Heart left ventricle (tissue), 16 donors: ENCODE data around the gene MYO1E. TPM values are rescaled to one million over a fixed set of nuclear protein-coding genes. Genes with fewer than 3 reads are reported as not detected.

ENCODE experiments used
- ATAC-seq, 4 donors: fragments of 200-7000 bp; cut with Tn5 transposase; one replicate each; pipeline ENCODE4 v1.9.1; 2020 to 2022; ENCODE audit warnings: moderate library complexity in 4 of 4, mild to moderate bottlenecking in 3 of 4, moderate number of reproducible peaks in 1 of 4
- DNase-seq, 5 donors: peaks; one replicate each; pipeline ENCODE4 v3.0.0-alpha.2; 2020
- H3K27ac ChIP-seq, 12 donors: fragments of 200-600 bp; sonication (generic) in 4 of 12; one replicate each; pipeline versions ENCODE4 v1.5.0 to v1.8.0; 2016 to 2022; ENCODE audit warnings: mild to moderate bottlenecking in 2 of 12
- H3K27me3 ChIP-seq, 9 donors: fragments of 200-600 bp; sonication (generic) in 2 of 9; one replicate each; pipeline versions ENCODE4 v1.5.1 to v1.8.0; 2016 to 2022; ENCODE audit warnings: mild to moderate bottlenecking in 3 of 9
- H3K36me3 ChIP-seq, 9 donors: fragments of 200-600 bp; sonication (generic) in 2 of 9; one replicate each; pipeline versions ENCODE4 v1.5.0 to v1.8.0; 2018 to 2022; ENCODE audit warnings: mild to moderate bottlenecking in 2 of 9
- H3K4me1 ChIP-seq, 12 donors: fragments of 200-600 bp; sonication (generic) in 4 of 12; one replicate each; pipeline versions ENCODE4 v1.5.0 to v1.8.0; 2016 to 2022; ENCODE audit warnings: mild to moderate bottlenecking in 3 of 12
- H3K4me3 ChIP-seq, 12 donors: fragments of 200-600 bp; sonication (generic) in 4 of 12; one replicate each; pipeline versions ENCODE4 v1.5.0 to v1.8.0; 2017 to 2022; ENCODE audit warnings: mild to moderate bottlenecking in 9 of 12, moderate library complexity in 4 of 12
- H3K9me3 ChIP-seq, 12 donors: fragments of 200-600 bp; sonication (generic) in 4 of 12; one replicate each; pipeline versions ENCODE4 v1.5.0 to v1.8.0; 2016 to 2022; ENCODE audit warnings: mild to moderate bottlenecking in 1 of 12
- CTCF ChIP-seq, 12 donors: fragments of 200-600 bp; sonication (generic) in 4 of 12; IDR thresholded peaks; one replicate each; pipeline versions ENCODE4 v1.5.0 to v1.8.0; 2018 to 2022; ENCODE audit warnings: antibody characterized with exemption in 12 of 12, mild to moderate bottlenecking in 5 of 12
- POLR2A ChIP-seq, 2 donors: fragments of 450-650 bp; IDR thresholded peaks; one replicate each; pipeline ENCODE4 v1.6.1; 2017; ENCODE audit warnings: antibody characterized with exemption in 2 of 2, mild to moderate bottlenecking in 2 of 2, moderate library complexity in 2 of 2
- WGBS, 4 donors: extraction: QIAGEN DNeasy Blood & Tissue Kit in 2 of 4; methylation state at CpG; one replicate each; pipeline versions ENCODE4 v1.1.5 to v1.1.7; 2013 to 2018; 5-methylcytosine and 5-hydroxymethylcytosine counted together
- intact Hi-C, 10 donors: fragments of 100-400 bp; cut with DNase I; formaldehyde crosslinking; loops; one replicate each; pipeline versions ENCODE4 v1.11.1 to v1.14.2; 2022
- polyA plus RNA-seq, 2 donors: library from polyadenylated mRNA; stranded (reverse); fragments of 200-250 nt; gene quantifications; one replicate each; pipeline ENCODE4 v1.2.3, GENCODE V29; 2013
- total RNA-seq, 9 donors: library from RNA; depleted of rRNA in 2 of 9; stranded (reverse); fragments of >200 nt in 2 of 9; fragmentation: NEBNext Ultra II Directional in 3 of 9; extraction: Animal tissue kit (Norgen Biotek cat#: 25700) in 3 of 9; gene quantifications; one replicate each; pipeline versions ENCODE4 v1.1.0 to v1.2.4, GENCODE V29; 2016 to 2023
- donor health status: ischemic (EF 13 %, LVEDD 7.1; RV severe dilation, severe dysfunction).
- donor health status: healthy with polysubstance abuse.
- donor health status: DM: no; HTN: yes; CAD: no.
- donor health status: DM: no; HTN: no; CAD: no.
- donor health status: ischemic (EF 25% LVEDD 6.9; RV normal size, moderate dysfunction).
- donor health status: ischemic (EF 25% LVEDD 5.7; RV mildly dilated, moderate dysfunction).
- donor health status: healthy.
- donor health status: DM: yes; HTN: yes; CAD: no.
- donor health status: ischemic (EF 35%, LVEDD 5.7; RV mildly dilated, moderate dysfunction).
- donor health status: nonischemic (EF 11% LVEDD 7.7; RV severe dilation, severe dysfunction).
- donor health status: DM: yes; HTN: yes; CAD: no.
- donor health status: PGD.
- donor health status: ischemic (EF 29% LVEDD 5.4; RV normal size, mild dysfunction).
- donor health status: nonischemic (EF 23%, LVEDD 6.1; RV moderate dilation, normal function).

Gene MYO1E
- total and polyA plus RNA-seq, 11 donors: 8.5 to 98.6 (median 25.2) TPM

- no peak for ATAC-seq
- H3K27me3 ChIP-seq: no peaks in the 10 kb centered on the region
- peaks cover 0 to 86% (median 73%) of the 10 kb centered on the region in 9 donors for H3K36me3 ChIP-seq
- H3K27ac ChIP-seq: no peak overlapping the region
- 96 to 99% (median 98%) methylated on average over 2 of the region's 2 CpGs for WGBS, 4 donors
- no peak for DNase-seq
- H3K4me1 ChIP-seq: peaks cover 0 to 4% (median 0%) of the 10 kb centered on the region in 12 donors
- intact Hi-C loops: no loop called here
- no peaks in the 10 kb centered on the region for H3K9me3 ChIP-seq
- TF ChIP-seq CTCF (IDR thresholded peaks at IDR 0.05) (no peak), POLR2A (IDR thresholded peaks at IDR 0.05) (no peak)
- no peak overlapping the region for H3K4me3 ChIP-seq
Observed at GRCh38 chr15:59196416-59196815, 176.3 kb downstream of the MYO1E start.

GRCh38 chr15:59194639-59195325 lies 177.9 kb downstream of the MYO1E start:
- Histone ChIP-seq H3K36me3 (peaks cover 0 to 83% (median 73%) of the 10 kb centered on the region in 9 donors), H3K9me3 (no peaks in the 10 kb centered on the region), H3K4me1 (no peaks in the 10 kb centered on the region), H3K27me3 (no peaks in the 10 kb centered on the region), H3K27ac (no peak overlapping the region), H3K4me3 (no peak overlapping the region)
- intact Hi-C loops: no loop called here
- DNase-seq (no peak), ATAC-seq (no peak)
- TF ChIP-seq CTCF (IDR thresholded peaks at IDR 0.05) (no peak), POLR2A (IDR thresholded peaks at IDR 0.05) (no peak)
- 91 to 97% (median 94%) methylated on average over 10 of the region's 10 CpGs for WGBS, 4 donors

- intact Hi-C loops: no loop called here
- Histone ChIP-seq H3K36me3 (peaks cover 3 to 93% (median 77%) of the 10 kb centered on the region in 9 donors), H3K4me3 (no peak overlapping the region), H3K27ac (no peak overlapping the region), H3K4me1 (no peaks in the 10 kb centered on the region), H3K9me3 (no peaks in the 10 kb centered on the region), H3K27me3 (no peaks in the 10 kb centered on the region)
- TF ChIP-seq CTCF (IDR thresholded peaks at IDR 0.05) (no peak), POLR2A (IDR thresholded peaks at IDR 0.05) (no peak)
- WGBS, 4 donors: 92 to 97% (median 94%) methylated on average over 6 of the region's 6 CpGs
- no peak for DNase-seq
- no peak for ATAC-seq
Observed at GRCh38 chr15:59191855-59192237, 180.8 kb downstream of the MYO1E start.

DNA sequence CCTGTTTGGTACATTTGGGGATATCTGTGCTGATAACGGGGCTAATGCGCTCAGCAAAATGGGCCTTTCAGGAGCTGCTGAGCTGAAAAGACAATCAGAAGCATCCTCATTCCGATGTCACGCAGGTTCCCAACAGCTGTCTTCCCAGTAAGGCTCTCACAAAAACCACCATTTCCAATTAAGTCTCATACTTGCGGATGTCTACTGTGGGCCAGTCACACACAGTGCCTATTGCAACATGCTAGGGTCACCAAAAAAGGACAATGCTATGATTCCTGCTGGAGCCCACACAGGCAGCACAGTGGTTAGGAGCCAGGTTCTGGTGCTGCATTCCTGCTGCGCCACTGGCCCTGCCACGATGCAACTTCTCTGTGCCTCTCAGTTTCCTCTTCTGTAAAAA lies 182.4 kb downstream of the MYO1E start:
- 93 to 97% (median 95%) methylated on average over 7 of the region's 7 CpGs for WGBS, 4 donors
- intact Hi-C loops: no loop called here
- Histone ChIP-seq H3K27ac (no peak overlapping the region), H3K4me1 (no peaks in the 10 kb centered on the region), H3K9me3 (no peaks in the 10 kb centered on the region), H3K36me3 (peaks cover 3 to 96% (median 71%) of the 10 kb centered on the region in 9 donors), H3K27me3 (no peaks in the 10 kb centered on the region), H3K4me3 (no peak overlapping the region)
- TF ChIP-seq POLR2A (IDR thresholded peaks at IDR 0.05) (no peak), CTCF (IDR thresholded peaks at IDR 0.05) (no peak)
- no peak for DNase-seq
- no peak for ATAC-seq
